A549 (cell line): ENCODE results near the gene CPA4. TPM values are rescaled to one million over a fixed set of nuclear protein-coding genes. Genes with fewer than 3 reads are reported as not detected.

ENCODE experiments used
- ATAC-seq, 2 experiments: fragments of 200-7000 bp in 1 of 2; fragments of >200 bp in 1 of 2; cut with Nextera tagmentation in 1 of 2; cut with Tn5 transposase in 1 of 2; 3 replicates each; pipeline versions ENCODE4 v1.8.0 to v1.9.1; 2018 to 2020; ENCODE audit warnings: mild to moderate bottlenecking in 1 of 2, moderate library complexity in 1 of 2
- CTCF ChIA-PET: fragments of 300-600 bp; sonication (Branson Sonifier 250); formaldehyde crosslinking; extraction: SDS; loops from one replicate; lab custom pipeline; 2021; ENCODE audit warnings: antibody characterized with exemption, inconsistent platforms; lab: Yijun Ruan, JAX
- POLR2A ChIA-PET: fragments of 350-600 bp; formaldehyde crosslinking; extraction: SDS; loops from one replicate; lab custom pipeline; 2021; ENCODE audit warnings: antibody characterized with exemption, inconsistent platforms; lab: Yijun Ruan, JAX
- DNase-seq, 2 experiments: peaks; one replicate each; pipeline versions ENCODE4 v3.0.0 to v3.0.0-alpha.2; 2011 to 2016; ENCODE audit warnings: low read depth in 1 of 2, low spot score in 1 of 2
- FAIRE-seq: peaks from 2 replicates; lab custom pipeline; 2011; peaks lifted over from hg19 to GRCh38; lab: Jason Lieb, UNC
- H3K27ac ChIP-seq, 2 experiments: fragments of >200 bp; sonication (Bioruptor Twin); formaldehyde crosslinking; 3 replicates each; pipeline ENCODE4 v1.5.1; 2016 to 2017
- H3K4me1 ChIP-seq: fragments of >200 bp; sonication (Bioruptor Twin); formaldehyde crosslinking; 3 replicates; pipeline ENCODE4 v1.6.1; 2016
- H3K4me2 ChIP-seq: fragments of >200 bp; sonication (Bioruptor Twin); formaldehyde crosslinking; 3 replicates; pipeline ENCODE4 v1.6.1; 2016
- H3K4me3 ChIP-seq: fragments of >200 bp; sonication (Bioruptor Twin); formaldehyde crosslinking; 3 replicates; pipeline ENCODE4 v1.5.1; 2016
- H3K9me3 ChIP-seq: fragments of >200 bp; sonication (Bioruptor Twin); formaldehyde crosslinking; 3 replicates; pipeline ENCODE4 v1.6.1; 2016
- BCL3 ChIP-seq: fragments of >200 bp; sonication (Bioruptor Twin); formaldehyde crosslinking; IDR thresholded peaks from 3 replicates; pipeline ENCODE4 v1.6.1; 2016
- BHLHE40 ChIP-seq: IDR thresholded peaks from 2 replicates; pipeline ENCODE4 v1.6.1; 2012; ENCODE audit warnings: low read depth, low read length, inconsistent platforms
- CBX2 ChIP-seq: fragments of 200-600 bp; sonication (generic); IDR thresholded peaks from 2 replicates; pipeline ENCODE4 v1.6.1; 2016; ENCODE audit warnings: low read depth, mild to moderate bottlenecking, borderline replicate concordance
- EP300 ChIP-seq, 2 experiments: fragments of >200 bp; sonication (Bioruptor Twin); formaldehyde crosslinking; IDR thresholded peaks; 2 replicates in 1 of 2; 3 replicates in 1 of 2; pipeline ENCODE4 v1.6.1; 2016 to 2017
- FOSB ChIP-seq: fragments of 250-450 bp; sonication (Bioruptor Pico); IDR thresholded peaks from 2 replicates; pipeline ENCODE4 v1.5.0; 2020; ENCODE audit warnings: mild to moderate bottlenecking, moderate library complexity
- FOSL2 ChIP-seq, 2 experiments: fragments of 450-650 bp in 1 of 2; fragments of >200 bp in 1 of 2; sonication (Bioruptor Twin) in 1 of 2; formaldehyde crosslinking; IDR thresholded peaks; 2 replicates each; pipeline versions ENCODE4 v1.5.0 to v1.6.1; 2016 to 2020; ENCODE audit warnings: mild to moderate bottlenecking in 1 of 2, moderate library complexity in 1 of 2
- HDAC2 ChIP-seq: fragments of 200-600 bp; sonication (generic); IDR thresholded peaks from 2 replicates; pipeline ENCODE4 v1.6.1; 2016
- HOXA7 ChIP-seq: fragments of 250-450 bp; sonication (Bioruptor Pico); IDR thresholded peaks from 2 replicates; pipeline ENCODE4 v1.5.0; 2020; ENCODE audit warnings: mild to moderate bottlenecking, moderate library complexity
- HOXB13 ChIP-seq: fragments of 250-450 bp; sonication (Bioruptor Pico); IDR thresholded peaks from 2 replicates; pipeline ENCODE4 v1.5.0; 2020; ENCODE audit warnings: low read depth, mild to moderate bottlenecking, moderate library complexity
- JUNB ChIP-seq: fragments of >200 bp; sonication (Bioruptor Twin); formaldehyde crosslinking; IDR thresholded peaks from 2 replicates; pipeline ENCODE4 v1.6.1; 2016
- KDM1A ChIP-seq: fragments of 200-600 bp; sonication (generic); IDR thresholded peaks from 2 replicates; pipeline ENCODE4 v1.6.1; 2016; ENCODE audit warnings: low read depth, mild to moderate bottlenecking
- MAZ ChIP-seq: fragments of 150-350 bp; IDR thresholded peaks from 2 replicates; pipeline ENCODE4 v1.6.1; 2014; ENCODE audit warnings: antibody characterized with exemption, low read depth, low read length, borderline replicate concordance
- MYC ChIP-seq: IDR thresholded peaks from 2 replicates; pipeline ENCODE4 v1.6.1; 2012; ENCODE audit warnings: mild to moderate bottlenecking, inconsistent platforms, low read length, improper control_type of control experiment, borderline replicate concordance
- NFE2L2 ChIP-seq: fragments of 150-350 bp; conservative IDR thresholded peaks from 2 replicates; pipeline ENCODE4 v1.6.1; 2014; ENCODE audit warnings: low read length
- NR3C1 ChIP-seq: fragments of >200 bp; sonication (Bioruptor Twin); formaldehyde crosslinking; IDR thresholded peaks from 3 replicates; pipeline ENCODE4 v1.6.1; 2017
- PHF8 ChIP-seq: fragments of 200-600 bp; sonication (generic); IDR thresholded peaks from 2 replicates; pipeline ENCODE4 v1.6.1; 2016; ENCODE audit warnings: low read depth, mild to moderate bottlenecking, antibody characterized with exemption, moderate library complexity, borderline replicate concordance
- RAD21 ChIP-seq, 2 experiments: fragments of >200 bp in 1 of 2; sonication (Bioruptor Twin) in 1 of 2; formaldehyde crosslinking in 1 of 2; IDR thresholded peaks in 1 of 2; conservative IDR thresholded peaks in 1 of 2; 2 replicates in 1 of 2; 3 replicates in 1 of 2; pipeline ENCODE4 v1.6.1; 2012 to 2018; ENCODE audit warnings: inconsistent platforms in 1 of 2
- RCOR1 ChIP-seq: fragments of 150-350 bp; IDR thresholded peaks from 2 replicates; pipeline ENCODE4 v1.6.1; 2014; ENCODE audit warnings: antibody characterized with exemption, low read length, low read depth
- SMC3 ChIP-seq: fragments of >200 bp; sonication (Bioruptor Twin); formaldehyde crosslinking; IDR thresholded peaks from 3 replicates; pipeline ENCODE4 v1.6.1; 2018; ENCODE audit warnings: inconsistent platforms
- SREBF2 ChIP-seq: fragments of 450-650 bp; IDR thresholded peaks from 2 replicates; pipeline ENCODE4 v1.6.1; 2014; ENCODE audit warnings: mild to moderate bottlenecking, moderate library complexity
- TFCP2L1 ChIP-seq: fragments of 250-450 bp; sonication (Bioruptor Pico); IDR thresholded peaks from 2 replicates; pipeline ENCODE4 v1.5.0; 2021; ENCODE audit warnings: mild to moderate bottlenecking
- TP53 ChIP-seq: fragments of 250-450 bp; sonication (Bioruptor Pico); IDR thresholded peaks from 2 replicates; pipeline ENCODE4 v1.5.0; 2021; ENCODE audit warnings: mild to moderate bottlenecking, moderate library complexity
- USF2 ChIP-seq: fragments of 450-650 bp; IDR thresholded peaks from 2 replicates; pipeline ENCODE4 v1.6.1; 2014; ENCODE audit warnings: antibody characterized with exemption
- ZC3H11A ChIP-seq: fragments of 450-650 bp; IDR thresholded peaks from 2 replicates; pipeline ENCODE4 v1.6.1; 2014; ENCODE audit warnings: antibody characterized with exemption, mild to moderate bottlenecking
- ZFP36 ChIP-seq: fragments of 450-650 bp; IDR thresholded peaks from 2 replicates; pipeline ENCODE4 v1.6.1; 2014; ENCODE audit warnings: borderline replicate concordance; ENCODE audit not compliant: partially characterized antibody
- WGBS: methylation state at CpG from one replicate; pipeline ENCODE4 v1.1.6; 2017; ENCODE audit errors: missing lambda C conversion rate; 5-methylcytosine and 5-hydroxymethylcytosine counted together
- polyA plus RNA-seq, 4 experiments: library from polyadenylated mRNA; depleted of rRNA in 3 of 4; stranded (reverse); fragments of >200 nt; fragmentation: RNase III in 1 of 4; extraction: RNeasy Plus Mini Kit Qiagen cat#74134 plus additional on column Dnase treatment in 1 of 4; gene quantifications; 2 replicates in 3 of 4; 3 replicates in 1 of 4; pipeline ENCODE4 v1.2.3, GENCODE V29; 2011 to 2017
- TF ChIP-seq, protein P1 (sequence below): fragments of >200 bp; sonication (Bioruptor Twin); formaldehyde crosslinking; IDR thresholded peaks from 2 replicates; pipeline ENCODE4 v1.6.1; 2016
- TF ChIP-seq, protein P2 (sequence below): fragments of 250-450 bp; sonication (Bioruptor Pico); IDR thresholded peaks from 2 replicates; pipeline ENCODE4 v1.5.0; 2020; ENCODE audit warnings: low read depth, mild to moderate bottlenecking, moderate library complexity
- TF ChIP-seq, protein P3 (sequence below): IDR thresholded peaks from 2 replicates; pipeline ENCODE4 v1.6.1; 2012
- TF ChIP-seq, protein P4 (sequence below): IDR thresholded peaks from 2 replicates; pipeline ENCODE4 v1.6.1; 2012; ENCODE audit warnings: low read depth, borderline replicate concordance

CPA4 gene
- polyA plus RNA-seq, 2 of the 4 experiments (the other 2 are of a cell fraction) = 1.0 to 7.7 TPM

GRCh38 chr7:130273933-130274255 lies 19.1 kb upstream of the CPA4 start:
- POLR2A ChIA-PET = interaction anchor here (0.5 kb wide), 1 partner anchor 163 kb away, joined by 4 read pairs; no protein-coding TSS in a partner anchor
- CTCF ChIA-PET = interaction anchor here (0.8 kb wide), 1 partner anchor 94 kb away, joined by 4 read pairs; no protein-coding TSS in a partner anchor

GRCh38 chr7:130274296-130274695 lies 18.7 kb upstream of the CPA4 start:
- TF ChIP-seq KDM1A = no peak
- no peak for TF ChIP-seq ZFP36
- TF ChIP-seq, protein P1, sequence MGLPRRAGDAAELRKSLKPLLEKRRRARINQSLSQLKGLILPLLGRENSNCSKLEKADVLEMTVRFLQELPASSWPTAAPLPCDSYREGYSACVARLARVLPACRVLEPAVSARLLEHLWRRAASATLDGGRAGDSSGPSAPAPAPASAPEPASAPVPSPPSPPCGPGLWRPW = no peak
- TF ChIP-seq SMC3 = no peak
- TF ChIP-seq, protein P2, sequence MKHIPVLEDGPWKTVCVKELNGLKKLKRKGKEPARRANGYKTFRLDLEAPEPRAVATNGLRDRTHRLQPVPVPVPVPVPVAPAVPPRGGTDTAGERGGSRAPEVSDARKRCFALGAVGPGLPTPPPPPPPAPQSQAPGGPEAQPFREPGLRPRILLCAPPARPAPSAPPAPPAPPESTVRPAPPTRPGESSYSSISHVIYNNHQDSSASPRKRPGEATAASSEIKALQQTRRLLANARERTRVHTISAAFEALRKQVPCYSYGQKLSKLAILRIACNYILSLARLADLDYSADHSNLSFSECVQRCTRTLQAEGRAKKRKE (CRISPR knock-in tag) = no peak
- no peak for TF ChIP-seq PHF8
- no peak for TF ChIP-seq JUNB
- no peak for TF ChIP-seq MAZ
- TF ChIP-seq, protein P3, sequence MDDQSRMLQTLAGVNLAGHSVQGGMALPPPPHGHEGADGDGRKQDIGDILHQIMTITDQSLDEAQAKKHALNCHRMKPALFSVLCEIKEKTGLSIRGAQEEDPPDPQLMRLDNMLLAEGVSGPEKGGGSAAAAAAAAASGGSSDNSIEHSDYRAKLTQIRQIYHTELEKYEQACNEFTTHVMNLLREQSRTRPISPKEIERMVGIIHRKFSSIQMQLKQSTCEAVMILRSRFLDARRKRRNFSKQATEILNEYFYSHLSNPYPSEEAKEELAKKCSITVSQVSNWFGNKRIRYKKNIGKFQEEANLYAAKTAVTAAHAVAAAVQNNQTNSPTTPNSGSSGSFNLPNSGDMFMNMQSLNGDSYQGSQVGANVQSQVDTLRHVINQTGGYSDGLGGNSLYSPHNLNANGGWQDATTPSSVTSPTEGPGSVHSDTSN = no peak
- no peak for TF ChIP-seq HOXB13
- no peak for TF ChIP-seq FOSB
- no peak for TF ChIP-seq FOSL2 (IDR thresholded peaks at IDR 0.05)
- TF ChIP-seq FOSL2 (CRISPR knock-in tag; IDR thresholded peaks at IDR 0.05) = no peak
- no peak for TF ChIP-seq TFCP2L1 (CRISPR knock-in tag)
- TF ChIP-seq CBX2 = no peak
- no peak for TF ChIP-seq RAD21 (conservative IDR thresholded peaks at IDR 0.05 in 1 of 2, IDR thresholded peaks at IDR 0.05 in 1 of 2)
- no peak overlapping the region for H3K4me3 ChIP-seq
- POLR2A ChIA-PET = no interaction called here
- no peak overlapping the region for H3K4me2 ChIP-seq
- CTCF ChIA-PET = interaction anchor here (0.8 to 1.0 kb wide), 2 partner anchors 18 to 93 kb away, joined by 3 to 4 read pairs; partner anchors contain the start of gene CPA4
- H3K9me3 ChIP-seq = no peaks in the 10 kb centered on the region
- ATAC-seq (no peak), DNase-seq (no peak), FAIRE-seq (no peak)
- H3K27ac ChIP-seq = no peak overlapping the region
- WGBS = 79% methylated on average over 1 of the region's 1 CpG
- H3K4me1 ChIP-seq = no peaks in the 10 kb centered on the region

More at GRCh38 chr7:130273933-130274255, 19.1 kb upstream of the CPA4 start:
- no peak for DNase-seq
- WGBS = 92% methylated on average over 11 of the region's 11 CpGs
- TF ChIP-seq SREBF2 = no peak
- no peak for TF ChIP-seq TFCP2L1 (CRISPR knock-in tag)
- TF ChIP-seq NFE2L2 = no peak
- TF ChIP-seq NR3C1 = no peak
- no peak for TF ChIP-seq HDAC2
- no peak for TF ChIP-seq EP300 (IDR thresholded peaks at IDR 0.05)
- TF ChIP-seq USF2 = no peak
- TF ChIP-seq TP53 = no peak
- no peak for TF ChIP-seq HOXA7 (CRISPR knock-in tag)
- no peak for TF ChIP-seq BCL3
- TF ChIP-seq MAZ = no peak
- no peak for TF ChIP-seq BHLHE40
- TF ChIP-seq, protein P1 = no peak
- TF ChIP-seq SMC3 = no peak
- TF ChIP-seq, protein P4, sequence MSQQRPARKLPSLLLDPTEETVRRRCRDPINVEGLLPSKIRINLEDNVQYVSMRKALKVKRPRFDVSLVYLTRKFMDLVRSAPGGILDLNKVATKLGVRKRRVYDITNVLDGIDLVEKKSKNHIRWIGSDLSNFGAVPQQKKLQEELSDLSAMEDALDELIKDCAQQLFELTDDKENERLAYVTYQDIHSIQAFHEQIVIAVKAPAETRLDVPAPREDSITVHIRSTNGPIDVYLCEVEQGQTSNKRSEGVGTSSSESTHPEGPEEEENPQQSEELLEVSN = no peak
- no peak for TF ChIP-seq MYC
- no peak for TF ChIP-seq ZC3H11A
- TF ChIP-seq RCOR1 = no peak
- H3K4me1 ChIP-seq = no peaks in the 10 kb centered on the region
- no peak overlapping the region for H3K4me3 ChIP-seq
- no peak overlapping the region for H3K27ac ChIP-seq
- FAIRE-seq = no peak
- H3K9me3 ChIP-seq = no peaks in the 10 kb centered on the region
- ATAC-seq = no peak
- no peak overlapping the region for H3K4me2 ChIP-seq
